Calu3 (cell line): ENCODE results near the gene MELK. TPM values are rescaled to one million over a fixed set of nuclear protein-coding genes. Genes with fewer than 3 reads are reported as not detected.

Experiments
- BruUV-seq: library from RNA; stranded (reverse); fragments of 400-500 nt; replicated peaks from 2 replicates; lab custom pipeline; 2021; lab: Mats Ljungman, UMichigan
- CTCF ChIA-PET: fragments of 300-600 bp; sonication (Branson Sonifier 250); formaldehyde crosslinking; loops from one replicate; lab custom pipeline; 2022; ENCODE audit warnings: antibody characterized with exemption; lab: Charles Lee
- DNase-seq: peaks from one replicate; pipeline ENCODE4 v3.0.0; 2022
- H3K27ac Mint-ChIP-seq: one replicate; pipeline ENCODE4 v1.8.0; 2022; ENCODE audit warnings: mixed read lengths; ENCODE audit not compliant: unreplicated experiment
- H3K27me3 Mint-ChIP-seq: one replicate; pipeline ENCODE4 v1.8.0; 2022; ENCODE audit warnings: mixed read lengths; ENCODE audit not compliant: unreplicated experiment
- H3K36me3 Mint-ChIP-seq: one replicate; pipeline ENCODE4 v1.8.0; 2022; ENCODE audit warnings: mild to moderate bottlenecking, moderate library complexity, mixed read lengths; ENCODE audit not compliant: insufficient read depth, unreplicated experiment
- H3K4me1 Mint-ChIP-seq: one replicate; pipeline ENCODE4 v1.8.0; 2022; ENCODE audit warnings: mild to moderate bottlenecking, low read depth, mixed read lengths; ENCODE audit not compliant: unreplicated experiment
- H3K4me3 Mint-ChIP-seq: one replicate; pipeline ENCODE4 v1.8.0; 2022; ENCODE audit warnings: mild to moderate bottlenecking, low read depth, moderate library complexity, mixed read lengths; ENCODE audit not compliant: unreplicated experiment
- H3K9me3 Mint-ChIP-seq: one replicate; pipeline ENCODE4 v1.8.0; 2022; ENCODE audit warnings: low read depth, mixed read lengths; ENCODE audit not compliant: unreplicated experiment
- CTCF ChIP-seq: fragments of 200-600 bp; IDR thresholded peaks from one replicate; pipeline ENCODE4 v1.8.0; 2022; ENCODE audit warnings: antibody characterized with exemption; ENCODE audit not compliant: unreplicated experiment
- intact Hi-C: fragments of 100-400 bp; cut with micrococcal nuclease; formaldehyde crosslinking; loops from one replicate; pipeline ENCODE4 v1.10.0; 2022; ENCODE audit not compliant: unreplicated experiment
- total RNA-seq: library from RNA; stranded (reverse); gene quantifications from 2 replicates; pipeline ENCODE4 v1.2.3, GENCODE V29; 2022

Gene MELK
- total RNA-seq, 1 experiment from 2014 or later = 20.8 TPM

GRCh38 chr9:36679710-36680109 lies 107.0 kb downstream of the MELK start:
- Mint-ChIP-seq H3K4me3 (no peak overlapping the region), H3K27me3 (no peaks in the 10 kb centered on the region), H3K9me3 (no peaks in the 10 kb centered on the region), H3K36me3 (no peaks in the 10 kb centered on the region), H3K4me1 (no peaks in the 10 kb centered on the region), H3K27ac (no peak overlapping the region)
- intact Hi-C loops = no loop called here
- DNase-seq = no peak
- CTCF ChIA-PET = no interaction called here
- BruUV-seq = no TSS peak
- TF ChIP-seq CTCF = no peak

- no peak overlapping the region for H3K27ac Mint-ChIP-seq
- H3K9me3 Mint-ChIP-seq = no peaks in the 10 kb centered on the region
- H3K27me3 Mint-ChIP-seq = no peaks in the 10 kb centered on the region
- no peaks in the 10 kb centered on the region for H3K36me3 Mint-ChIP-seq
- H3K4me1 Mint-ChIP-seq = no peaks in the 10 kb centered on the region
- BruUV-seq = no TSS peak
- no peak for TF ChIP-seq CTCF
- DNase-seq = no peak
- intact Hi-C loops = no loop called here
- H3K4me3 Mint-ChIP-seq = no peak overlapping the region
- CTCF ChIA-PET = no interaction called here
Observed at GRCh38 chr9:36686471-36686870, 113.8 kb downstream of the MELK start.

- DNase-seq = no peak
- CTCF ChIA-PET = no interaction called here
- H3K4me3 Mint-ChIP-seq = no peak overlapping the region
- no TSS peak for BruUV-seq
- no peak overlapping the region for H3K27ac Mint-ChIP-seq
- H3K36me3 Mint-ChIP-seq = no peaks in the 10 kb centered on the region
- no peaks in the 10 kb centered on the region for H3K9me3 Mint-ChIP-seq
- no peaks in the 10 kb centered on the region for H3K27me3 Mint-ChIP-seq
- H3K4me1 Mint-ChIP-seq = no peaks in the 10 kb centered on the region
- no peak for TF ChIP-seq CTCF
- intact Hi-C loops = no loop called here
Observed at GRCh38 chr9:36690412-36691168, 117.9 kb downstream of the MELK start.

- Mint-ChIP-seq H3K9me3 (no peaks in the 10 kb centered on the region), H3K27me3 (peaks cover 6% of the 10 kb centered on the region), H3K4me1 (no peaks in the 10 kb centered on the region), H3K4me3 (no peak overlapping the region), H3K36me3 (no peaks in the 10 kb centered on the region), H3K27ac (no peak overlapping the region)
- no peak for DNase-seq
- intact Hi-C loops = no loop called here
- BruUV-seq = no TSS peak
- CTCF ChIA-PET = no interaction called here
- no peak for TF ChIP-seq CTCF
Observed at GRCh38 chr9:36691671-36692070, 119.0 kb downstream of the MELK start.
